Activated B cell treated with CpG ODN at 0.5 μM for 24 hours (primary cell): ENCODE results near the gene IPMK. TPM values are rescaled to one million over a fixed set of nuclear protein-coding genes. Genes with fewer than 3 reads are reported as not detected.
"Not testable (repeated sequence)": the region's sequence is repeated elsewhere in the genome, so short reads cannot be mapped to it uniquely, and the experiment has no call there.

Experiments
- ATAC-seq: fragments of 200-7000 bp; cut with Tn5 transposase; one replicate; pipeline ENCODE4 v1.10.0; 2021; ENCODE audit warnings: low read depth, mild to moderate bottlenecking, moderate library complexity
- CTCF ChIA-PET: fragments of 350-600 bp; sonication (Branson Sonifier 250); formaldehyde crosslinking; loops from one replicate; lab custom pipeline; 2021; ENCODE audit warnings: antibody characterized with exemption; lab: Charles Lee
- POLR2A ChIA-PET: fragments of 350-600 bp; sonication (Branson Sonifier 250); formaldehyde crosslinking; loops from one replicate; lab custom pipeline; 2021; ENCODE audit warnings: antibody characterized with exemption; lab: Charles Lee
- DNase-seq: peaks from one replicate; pipeline ENCODE4 v3.0.0; 2022
- H3K27ac Mint-ChIP-seq: one replicate; pipeline ENCODE4 v1.8.0; 2020; ENCODE audit warnings: mixed read lengths
- H3K27me3 Mint-ChIP-seq: one replicate; pipeline ENCODE4 v1.8.0; 2021; ENCODE audit warnings: mixed read lengths
- H3K36me3 Mint-ChIP-seq: one replicate; pipeline ENCODE4 v1.8.0; 2021; ENCODE audit warnings: low read depth, mixed read lengths
- H3K4me1 Mint-ChIP-seq: one replicate; pipeline ENCODE4 v1.8.0; 2021; ENCODE audit warnings: mixed read lengths
- H3K4me3 Mint-ChIP-seq: one replicate; pipeline ENCODE4 v1.8.0; 2020; ENCODE audit warnings: mild to moderate bottlenecking, mixed read lengths
- H3K9me3 Mint-ChIP-seq: one replicate; pipeline ENCODE4 v1.8.0; 2020; ENCODE audit warnings: mixed read lengths
- intact Hi-C: fragments of 100-400 bp; cut with micrococcal nuclease; formaldehyde crosslinking; loops from one replicate; pipeline ENCODE4 v1.15.1; 2024
- total RNA-seq: library from RNA; stranded (reverse); gene quantifications from 2 replicates; pipeline ENCODE4 v1.2.3, GENCODE V29; 2022
- TF ChIP-seq, protein P1 (sequence below): fragments of 200-600 bp; IDR thresholded peaks from one replicate; pipeline ENCODE4 v1.8.0; 2022; ENCODE audit warnings: antibody characterized with exemption, mild to moderate bottlenecking

Gene IPMK
- total RNA-seq, 1 donor from 2014 or later: 7.6 TPM

DNA sequence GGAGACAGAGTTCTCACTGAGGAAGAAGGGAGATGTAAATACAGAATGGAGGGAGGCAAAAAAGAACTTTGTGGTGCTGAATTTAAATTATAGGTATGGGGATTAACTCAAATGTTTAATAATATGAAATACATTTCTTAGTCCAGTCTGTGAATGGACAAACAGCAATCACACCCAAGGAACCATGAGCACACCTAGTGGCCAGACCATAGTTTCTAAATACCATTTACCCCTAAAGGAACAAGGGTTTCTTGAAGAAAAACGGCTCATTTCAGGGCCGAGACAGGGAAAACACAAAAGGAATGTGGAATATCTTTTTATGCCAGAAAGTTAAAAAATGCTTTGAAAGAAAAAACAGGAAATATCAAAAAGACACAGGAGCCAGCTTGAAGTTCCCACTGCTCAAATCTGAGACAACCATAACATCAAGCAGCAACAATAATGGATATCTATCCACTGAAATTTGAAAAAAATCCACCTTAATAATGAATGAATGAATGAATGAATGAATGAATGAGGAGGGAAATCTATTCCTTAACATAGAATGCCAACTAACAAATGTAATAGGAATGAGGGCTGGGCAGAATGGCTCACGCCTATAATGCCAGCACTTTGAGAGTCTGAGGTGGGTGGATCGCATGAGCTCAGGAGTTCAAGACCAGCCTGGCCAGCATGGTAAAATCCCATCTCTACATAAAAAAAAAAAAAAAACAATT is 8.6 kb downstream of the IPMK start:
- peaks cover 40% of the 10 kb centered on the region for H3K4me1 Mint-ChIP-seq

GRCh38 chr10:58256013-58256780 is 11.5 kb downstream of the IPMK start:
- H3K9me3 Mint-ChIP-seq, intact Hi-C loops, DNase-seq, H3K4me3 Mint-ChIP-seq, ATAC-seq, POLR2A ChIA-PET, H3K27ac Mint-ChIP-seq, H3K27me3 Mint-ChIP-seq, CTCF ChIA-PET: not testable (repeated sequence)
- peaks cover 34% of the 10 kb centered on the region for H3K36me3 Mint-ChIP-seq
- peaks cover 47% of the 10 kb centered on the region for H3K4me1 Mint-ChIP-seq

More for the DNA sequence above, 8.6 kb downstream of the IPMK start:
- Mint-ChIP-seq H3K9me3 (no peaks in the 10 kb centered on the region), H3K27me3 (no peaks in the 10 kb centered on the region), H3K27ac (no peak overlapping the region), H3K36me3 (peaks cover 22% of the 10 kb centered on the region), H3K4me3 (no peak overlapping the region)
- intact Hi-C loops: no loop called here
- no peak for DNase-seq
- TF ChIP-seq, protein P1, sequence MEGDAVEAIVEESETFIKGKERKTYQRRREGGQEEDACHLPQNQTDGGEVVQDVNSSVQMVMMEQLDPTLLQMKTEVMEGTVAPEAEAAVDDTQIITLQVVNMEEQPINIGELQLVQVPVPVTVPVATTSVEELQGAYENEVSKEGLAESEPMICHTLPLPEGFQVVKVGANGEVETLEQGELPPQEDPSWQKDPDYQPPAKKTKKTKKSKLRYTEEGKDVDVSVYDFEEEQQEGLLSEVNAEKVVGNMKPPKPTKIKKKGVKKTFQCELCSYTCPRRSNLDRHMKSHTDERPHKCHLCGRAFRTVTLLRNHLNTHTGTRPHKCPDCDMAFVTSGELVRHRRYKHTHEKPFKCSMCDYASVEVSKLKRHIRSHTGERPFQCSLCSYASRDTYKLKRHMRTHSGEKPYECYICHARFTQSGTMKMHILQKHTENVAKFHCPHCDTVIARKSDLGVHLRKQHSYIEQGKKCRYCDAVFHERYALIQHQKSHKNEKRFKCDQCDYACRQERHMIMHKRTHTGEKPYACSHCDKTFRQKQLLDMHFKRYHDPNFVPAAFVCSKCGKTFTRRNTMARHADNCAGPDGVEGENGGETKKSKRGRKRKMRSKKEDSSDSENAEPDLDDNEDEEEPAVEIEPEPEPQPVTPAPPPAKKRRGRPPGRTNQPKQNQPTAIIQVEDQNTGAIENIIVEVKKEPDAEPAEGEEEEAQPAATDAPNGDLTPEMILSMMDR: no peak
- POLR2A ChIA-PET: no interaction called here
- no peak for ATAC-seq
- CTCF ChIA-PET: no interaction called here

- intact Hi-C loops: loop anchor here (1.0 kb wide), 1 partner anchor 10 kb away; no protein-coding TSS in a partner anchor
- Mint-ChIP-seq H3K4me1 (peaks cover 39% of the 10 kb centered on the region), H3K27ac (no peak overlapping the region), H3K9me3 (peaks cover 9% of the 10 kb centered on the region), H3K36me3 (peaks cover 34% of the 10 kb centered on the region), H3K27me3 (no peaks in the 10 kb centered on the region), H3K4me3 (no peak overlapping the region)
- ATAC-seq (no peak), DNase-seq (no peak)
- CTCF ChIA-PET: no interaction called here
- TF ChIP-seq, protein P1: no peak
- POLR2A ChIA-PET: no interaction called here
These were observed 13.1 kb downstream of the IPMK start for GRCh38 chr10:58254644-58255043.

GRCh38 chr10:58253184-58253583 is 14.5 kb downstream of the IPMK start:
- ChIA-PET POLR2A (no interaction called here), CTCF (no interaction called here)
- peaks cover 9% of the 10 kb centered on the region for H3K9me3 Mint-ChIP-seq

DNA sequence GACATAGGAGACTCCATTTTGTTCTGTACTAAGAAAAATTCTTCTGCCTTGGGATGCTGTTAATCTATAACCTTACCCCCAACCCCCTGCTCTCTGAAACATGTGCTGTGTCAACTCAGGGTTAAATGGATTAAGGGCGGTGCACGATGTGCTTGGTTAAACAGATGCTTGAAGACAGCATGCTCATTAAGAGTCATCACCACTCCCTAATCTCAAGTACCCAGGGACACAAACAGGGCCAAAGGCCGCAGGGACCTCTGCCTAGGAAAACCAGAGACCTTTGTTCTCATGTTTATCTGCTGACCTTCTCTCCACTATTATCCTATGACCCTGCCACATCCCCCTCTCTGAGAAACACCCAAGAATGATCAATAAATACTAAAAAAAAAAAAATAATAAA is 23.0 kb downstream of the IPMK start:
- H3K27ac Mint-ChIP-seq, H3K9me3 Mint-ChIP-seq, intact Hi-C loops, DNase-seq, POLR2A ChIA-PET, H3K4me3 Mint-ChIP-seq, H3K27me3 Mint-ChIP-seq, ATAC-seq, CTCF ChIA-PET: not testable (repeated sequence)
- Mint-ChIP-seq H3K36me3 (peaks cover 13% of the 10 kb centered on the region), H3K4me1 (peaks cover 42% of the 10 kb centered on the region)

More at GRCh38 chr10:58253184-58253583, 14.5 kb downstream of the IPMK start:
- DNase-seq: no peak
- peaks cover 26% of the 10 kb centered on the region for H3K36me3 Mint-ChIP-seq
- intact Hi-C loops: loop anchor here (2.0 kb wide), 1 partner anchor 14 kb away; no protein-coding TSS in a partner anchor
- no peaks in the 10 kb centered on the region for H3K27me3 Mint-ChIP-seq
- peaks cover 39% of the 10 kb centered on the region for H3K4me1 Mint-ChIP-seq
- H3K27ac Mint-ChIP-seq: no peak overlapping the region
- no peak overlapping the region for H3K4me3 Mint-ChIP-seq
- ATAC-seq: no peak
- TF ChIP-seq, protein P1: no peak

GRCh38 chr10:58244242-58244641 is 23.5 kb downstream of the IPMK start:
- ATAC-seq: not testable (repeated sequence)

DNA sequence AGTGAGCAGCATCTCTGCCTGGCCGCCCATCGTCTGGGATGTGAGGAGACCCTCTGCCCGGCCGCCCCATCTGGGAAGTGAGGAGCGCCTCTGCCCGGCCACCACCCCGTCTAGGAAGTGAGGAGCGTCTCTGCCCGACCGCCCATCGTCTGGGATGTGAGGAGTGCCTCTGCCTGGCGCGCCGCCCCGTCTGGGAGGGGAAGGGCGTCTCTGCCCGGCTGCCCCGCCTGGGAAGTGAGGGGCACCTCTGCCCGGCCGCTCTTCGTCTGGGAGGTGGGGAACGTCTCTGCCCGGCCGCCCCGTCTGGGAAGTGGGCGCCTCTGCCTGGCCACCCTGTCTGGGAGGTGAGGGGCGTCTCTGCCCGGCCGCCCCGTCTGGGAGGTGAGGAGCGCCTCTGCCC is 23.9 kb downstream of the IPMK start:
- CTCF ChIA-PET, H3K27ac Mint-ChIP-seq, intact Hi-C loops, POLR2A ChIA-PET, ATAC-seq, H3K9me3 Mint-ChIP-seq, H3K4me3 Mint-ChIP-seq, DNase-seq, H3K27me3 Mint-ChIP-seq: not testable (repeated sequence)
- Mint-ChIP-seq H3K4me1 (peaks cover 51% of the 10 kb centered on the region), H3K36me3 (peaks cover 13% of the 10 kb centered on the region)

More at GRCh38 chr10:58244242-58244641, 23.5 kb downstream of the IPMK start:
- H3K27ac Mint-ChIP-seq, DNase-seq, H3K27me3 Mint-ChIP-seq, POLR2A ChIA-PET, H3K4me3 Mint-ChIP-seq, CTCF ChIA-PET, H3K9me3 Mint-ChIP-seq, intact Hi-C loops: not testable (repeated sequence)
- H3K36me3 Mint-ChIP-seq: peaks cover 13% of the 10 kb centered on the region
- H3K4me1 Mint-ChIP-seq: peaks cover 46% of the 10 kb centered on the region
